Measurements from ENCODE around the gene GRAMD4. TPM values are rescaled to one million over a fixed set of nuclear protein-coding genes. Genes with fewer than 3 reads are reported as not detected.

GRAMD4 gene
- total RNA-seq, 1 donor from 2014 or later = 85.7 TPM

- H3K4me1 Mint-ChIP-seq (ENCODE audit: low read depth, unreplicated experiment) = peaks cover 17% of the 10 kb centered on the region
- peaks cover 9% of the 10 kb centered on the region for H3K36me3 Mint-ChIP-seq (ENCODE audit: unreplicated experiment)
- H3K9me3 Mint-ChIP-seq (ENCODE audit: unreplicated experiment) = peaks cover 6% of the 10 kb centered on the region
- no peak overlapping the region for H3K27ac Mint-ChIP-seq (ENCODE audit: unreplicated experiment)
- DNase-seq = no peak
- H3K4me3 Mint-ChIP-seq (ENCODE audit: unreplicated experiment) = no peak overlapping the region
- no peak for TF ChIP-seq CTCF (IDR thresholded peaks at IDR 0.05; ENCODE audit: partially characterized antibody, unreplicated experiment)
- H3K27me3 Mint-ChIP-seq (ENCODE audit: unreplicated experiment) = peaks cover 2% of the 10 kb centered on the region
These were observed 99.7 kb downstream of the GRAMD4 start for GRCh38 chr22:46719921-46720320.

- peaks cover 32% of the 10 kb centered on the region for H3K4me1 Mint-ChIP-seq (ENCODE audit: low read depth, unreplicated experiment)
- H3K27me3 Mint-ChIP-seq (ENCODE audit: unreplicated experiment) = peaks cover 2% of the 10 kb centered on the region
- no peak overlapping the region for H3K27ac Mint-ChIP-seq (ENCODE audit: unreplicated experiment)
- H3K9me3 Mint-ChIP-seq (ENCODE audit: unreplicated experiment) = peaks cover 12% of the 10 kb centered on the region
- DNase-seq = no peak
- H3K36me3 Mint-ChIP-seq (ENCODE audit: unreplicated experiment) = peaks cover 9% of the 10 kb centered on the region
- no peak overlapping the region for H3K4me3 Mint-ChIP-seq (ENCODE audit: unreplicated experiment)
- no peak for TF ChIP-seq CTCF (IDR thresholded peaks at IDR 0.05; ENCODE audit: partially characterized antibody, unreplicated experiment)
These were observed 101.4 kb downstream of the GRAMD4 start for GRCh38 chr22:46721501-46722085.

DNA sequence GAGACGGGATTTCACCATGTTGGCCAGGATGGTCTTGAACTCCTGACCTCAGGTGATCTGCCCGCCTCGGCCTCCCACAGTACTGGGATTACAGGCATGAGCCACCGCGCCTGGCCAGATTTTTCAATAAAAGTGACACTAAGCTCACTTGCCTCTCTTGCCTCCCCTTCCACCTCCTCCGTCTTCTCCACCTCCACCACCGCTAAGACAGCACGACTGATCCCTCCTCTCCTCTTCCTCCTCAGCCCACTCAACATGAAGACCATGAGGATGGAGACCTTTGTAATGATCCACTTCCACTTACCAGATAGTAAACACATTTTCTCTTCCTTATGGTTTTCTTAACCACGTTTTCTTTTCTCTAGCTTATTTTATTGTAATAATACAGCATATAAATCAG is 103.7 kb downstream of the GRAMD4 start:
- TF ChIP-seq CTCF (IDR thresholded peaks at IDR 0.05; ENCODE audit: partially characterized antibody, unreplicated experiment) = no peak
- peaks cover 9% of the 10 kb centered on the region for H3K9me3 Mint-ChIP-seq (ENCODE audit: unreplicated experiment)
- no peak for DNase-seq
- no peaks in the 10 kb centered on the region for H3K36me3 Mint-ChIP-seq (ENCODE audit: unreplicated experiment)
- H3K27ac Mint-ChIP-seq (ENCODE audit: unreplicated experiment) = no peak overlapping the region
- H3K4me1 Mint-ChIP-seq (ENCODE audit: low read depth, unreplicated experiment) = peaks cover 32% of the 10 kb centered on the region
- peaks cover 5% of the 10 kb centered on the region for H3K27me3 Mint-ChIP-seq (ENCODE audit: unreplicated experiment)
- no peak overlapping the region for H3K4me3 Mint-ChIP-seq (ENCODE audit: unreplicated experiment)

GRCh38 chr22:46725096-46725495 is 104.9 kb downstream of the GRAMD4 start:
- Mint-ChIP-seq H3K36me3 (ENCODE audit: unreplicated experiment) (no peaks in the 10 kb centered on the region), H3K9me3 (ENCODE audit: unreplicated experiment) (peaks cover 9% of the 10 kb centered on the region), H3K27me3 (ENCODE audit: unreplicated experiment) (peaks cover 5% of the 10 kb centered on the region), H3K4me3 (ENCODE audit: unreplicated experiment) (no peak overlapping the region), H3K4me1 (ENCODE audit: low read depth, unreplicated experiment) (peaks cover 34% of the 10 kb centered on the region), H3K27ac (ENCODE audit: unreplicated experiment) (peak overlapping the region; percentile 91)
- TF ChIP-seq CTCF (IDR thresholded peaks at IDR 0.05; ENCODE audit: partially characterized antibody, unreplicated experiment) = no peak
- no peak for DNase-seq

DNA sequence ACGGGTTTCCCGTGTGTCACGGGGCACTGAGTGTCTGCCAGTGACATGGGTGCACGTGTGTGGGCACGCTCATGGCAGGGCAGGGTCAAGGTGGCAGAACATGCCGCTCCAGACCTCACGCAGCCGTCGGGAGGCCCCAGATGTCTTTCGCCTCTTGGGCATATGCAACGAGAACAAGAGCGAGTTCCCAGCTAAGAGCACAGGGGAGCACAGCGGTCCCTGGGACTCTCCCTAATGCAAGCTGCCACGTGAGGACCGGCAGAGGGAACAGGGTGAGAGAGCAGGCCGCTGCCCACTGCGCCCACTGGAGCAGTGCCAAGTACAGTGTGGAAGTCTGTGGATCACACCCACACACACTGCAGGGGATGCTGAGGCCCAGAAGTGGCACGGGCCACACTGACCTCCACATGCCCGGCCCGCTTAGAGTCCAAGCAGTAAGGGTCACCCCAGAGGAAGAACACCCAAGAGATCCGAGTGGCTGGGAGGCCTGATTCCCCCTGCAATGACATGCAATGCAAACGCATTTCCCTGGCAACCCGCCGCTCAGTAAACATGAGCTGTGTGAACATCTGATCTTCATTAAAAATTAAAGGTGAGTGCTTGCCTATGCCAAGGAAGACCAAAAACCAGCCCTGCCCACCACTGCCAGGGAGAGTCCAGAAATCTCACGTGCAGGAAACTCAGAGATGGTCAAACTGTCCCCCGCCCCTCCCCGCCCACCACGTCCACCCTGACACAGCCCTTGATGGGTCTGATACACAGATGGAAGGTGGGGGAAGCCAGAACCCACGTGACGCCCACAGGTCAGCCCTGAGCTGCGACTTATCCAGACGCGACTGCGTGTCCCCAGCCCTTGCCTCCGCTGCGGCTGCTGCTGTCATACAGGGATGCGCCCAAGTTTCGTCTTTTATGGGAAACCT is 106.1 kb downstream of the GRAMD4 start:
- H3K4me1 Mint-ChIP-seq (ENCODE audit: low read depth, unreplicated experiment) = peaks cover 41% of the 10 kb centered on the region
- peak overlapping the region; percentile 74 for H3K4me3 Mint-ChIP-seq (ENCODE audit: unreplicated experiment)
- peaks cover 11% of the 10 kb centered on the region for H3K9me3 Mint-ChIP-seq (ENCODE audit: unreplicated experiment)
- TF ChIP-seq CTCF (IDR thresholded peaks at IDR 0.05; ENCODE audit: partially characterized antibody, unreplicated experiment) = no peak
- H3K27ac Mint-ChIP-seq (ENCODE audit: unreplicated experiment) = peak overlapping the region; percentile 91
- H3K27me3 Mint-ChIP-seq (ENCODE audit: unreplicated experiment) = peaks cover 10% of the 10 kb centered on the region
- DNase-seq = peak; percentile 49
- no peaks in the 10 kb centered on the region for H3K36me3 Mint-ChIP-seq (ENCODE audit: unreplicated experiment)

Measured in glutamatergic neuron (in vitro differentiated cells).